Body of pancreas (tissue), 4 donors: ENCODE results near the gene ADGRL3. TPM values are rescaled to one million over a fixed set of nuclear protein-coding genes. Genes with fewer than 3 reads are reported as not detected.

ENCODE experiments used
- ATAC-seq: fragments of 150-250 bp; one replicate; pipeline ENCODE4 v1.9.1; 2016
- DNase-seq, 4 donors: peaks; one replicate each; pipeline ENCODE4 v3.0.0-alpha.2; 2019
- H3K27ac ChIP-seq, 4 donors: fragments of 200-600 bp; sonication (generic); 1 replicate in 3 of 4; 2 replicates in 1 of 4; pipeline versions ENCODE4 v1.5.1 to v1.6.1; 2016 to 2019; ENCODE audit warnings: mild to moderate bottlenecking in 1 of 4, mixed read lengths in 1 of 4, moderate library complexity in 1 of 4
- H3K27me3 ChIP-seq, 2 donors: fragments of 200-600 bp; sonication (generic); one replicate each; pipeline ENCODE4 v1.6.0; 2016; ENCODE audit warnings: mild to moderate bottlenecking in 1 of 2
- H3K36me3 ChIP-seq, 2 donors: fragments of 200-600 bp; sonication (generic); replicated peaks in 1 of 2; 2 replicates each; pipeline ENCODE4 v1.5.1; 2016; ENCODE audit warnings: low read depth in 2 of 2; ENCODE audit not compliant: insufficient read depth in 1 of 2
- H3K4me1 ChIP-seq: fragments of 200-600 bp; sonication (generic); one replicate; pipeline ENCODE4 v1.6.0; 2016
- H3K4me3 ChIP-seq, 2 donors: fragments of 200-600 bp; sonication (generic); 1 replicate in 1 of 2; 2 replicates in 1 of 2; pipeline ENCODE4 v1.5.1; 2016 to 2019
- H3K9me3 ChIP-seq, 3 donors: fragments of 200-600 bp; sonication (generic); 1 replicate in 2 of 3; 2 replicates in 1 of 3; pipeline ENCODE4 v1.5.1; 2016
- POLR2A ChIP-seq, 3 donors: fragments of 450-650 bp; IDR thresholded peaks; one replicate each; pipeline ENCODE4 v1.6.1; 2016; ENCODE audit warnings: antibody characterized with exemption in 3 of 3, mild to moderate bottlenecking in 2 of 3
- WGBS, 2 donors: methylation state at CpG; one replicate each; pipeline ENCODE4 v1.1.5; 2017; 5-methylcytosine and 5-hydroxymethylcytosine counted together
- intact Hi-C: fragments of 100-400 bp; cut with DNase I; formaldehyde crosslinking; loops from one replicate; pipeline ENCODE4 v1.15.1; 2023
- total RNA-seq, 2 donors: library from RNA; depleted of rRNA; stranded (reverse); fragments of >200 nt; gene quantifications; one replicate each; pipeline ENCODE4 v1.1.0, GENCODE V29; 2016
- TF ChIP-seq, protein P1 (sequence below), 7 experiments: fragments of 450-650 bp in 4 of 7; fragments of 200-600 bp in 3 of 7; sonication (generic) in 3 of 7; IDR thresholded peaks; one replicate each; pipeline ENCODE4 v1.5.1; 2016 to 2019; ENCODE audit warnings: antibody characterized with exemption in 7 of 7

ADGRL3 gene
- total RNA-seq, 2 donors from 2014 or later: 0.33 to 1.0 TPM

DNA sequence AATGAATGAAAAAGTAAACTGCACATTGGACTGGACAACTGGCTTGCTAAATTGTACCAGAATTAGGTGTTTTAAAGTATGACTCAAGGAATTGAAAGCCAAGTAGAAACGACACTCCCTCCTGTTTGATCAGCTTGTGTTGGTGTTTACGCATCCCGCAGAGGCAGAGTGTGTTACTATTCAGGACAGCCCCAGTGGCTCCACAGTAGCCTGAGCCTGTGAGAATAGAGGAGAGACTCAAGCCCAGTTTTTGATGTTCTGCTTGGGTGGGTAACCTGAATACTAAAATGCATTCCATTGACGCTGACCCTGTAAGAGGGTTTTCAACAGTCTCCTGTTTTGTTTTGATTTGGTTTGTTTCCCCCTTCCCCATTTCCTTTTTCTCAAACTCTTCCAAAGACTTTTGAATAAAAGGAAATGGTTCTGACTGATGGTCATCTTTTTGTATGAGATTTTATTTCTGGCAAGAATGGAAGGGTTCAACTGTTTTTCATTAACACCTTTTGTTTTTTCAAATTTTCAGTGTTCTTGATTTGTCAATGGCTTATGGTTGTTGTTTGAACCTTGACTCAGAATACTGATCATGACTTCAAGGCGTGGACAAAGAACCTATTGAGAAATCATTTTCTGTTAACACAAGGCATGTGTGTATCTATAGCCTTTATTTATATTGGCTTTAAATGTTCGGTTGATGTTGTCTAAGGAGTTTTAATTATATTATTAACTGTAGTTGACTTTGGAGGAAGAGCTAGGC, 10.2 kb downstream of the ADGRL3 start:
- no peaks in the 10 kb centered on the region for H3K9me3 ChIP-seq
- ATAC-seq (no peak), DNase-seq (no peak)
- no peaks in the 10 kb centered on the region for H3K36me3 ChIP-seq
- no peak overlapping the region for H3K4me3 ChIP-seq
- intact Hi-C loops: no loop called here
- no peaks in the 10 kb centered on the region for H3K4me1 ChIP-seq
- no peak for TF ChIP-seq POLR2A (IDR thresholded peaks at IDR 0.05)
- TF ChIP-seq, protein P1, sequence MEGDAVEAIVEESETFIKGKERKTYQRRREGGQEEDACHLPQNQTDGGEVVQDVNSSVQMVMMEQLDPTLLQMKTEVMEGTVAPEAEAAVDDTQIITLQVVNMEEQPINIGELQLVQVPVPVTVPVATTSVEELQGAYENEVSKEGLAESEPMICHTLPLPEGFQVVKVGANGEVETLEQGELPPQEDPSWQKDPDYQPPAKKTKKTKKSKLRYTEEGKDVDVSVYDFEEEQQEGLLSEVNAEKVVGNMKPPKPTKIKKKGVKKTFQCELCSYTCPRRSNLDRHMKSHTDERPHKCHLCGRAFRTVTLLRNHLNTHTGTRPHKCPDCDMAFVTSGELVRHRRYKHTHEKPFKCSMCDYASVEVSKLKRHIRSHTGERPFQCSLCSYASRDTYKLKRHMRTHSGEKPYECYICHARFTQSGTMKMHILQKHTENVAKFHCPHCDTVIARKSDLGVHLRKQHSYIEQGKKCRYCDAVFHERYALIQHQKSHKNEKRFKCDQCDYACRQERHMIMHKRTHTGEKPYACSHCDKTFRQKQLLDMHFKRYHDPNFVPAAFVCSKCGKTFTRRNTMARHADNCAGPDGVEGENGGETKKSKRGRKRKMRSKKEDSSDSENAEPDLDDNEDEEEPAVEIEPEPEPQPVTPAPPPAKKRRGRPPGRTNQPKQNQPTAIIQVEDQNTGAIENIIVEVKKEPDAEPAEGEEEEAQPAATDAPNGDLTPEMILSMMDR (IDR thresholded peaks at IDR 0.05): no peak
- H3K27me3 ChIP-seq: no peaks in the 10 kb centered on the region
- H3K27ac ChIP-seq: no peak overlapping the region
- 21 to 30% methylated on average over 6 of the region's 6 CpGs for WGBS, 2 donors

DNA sequence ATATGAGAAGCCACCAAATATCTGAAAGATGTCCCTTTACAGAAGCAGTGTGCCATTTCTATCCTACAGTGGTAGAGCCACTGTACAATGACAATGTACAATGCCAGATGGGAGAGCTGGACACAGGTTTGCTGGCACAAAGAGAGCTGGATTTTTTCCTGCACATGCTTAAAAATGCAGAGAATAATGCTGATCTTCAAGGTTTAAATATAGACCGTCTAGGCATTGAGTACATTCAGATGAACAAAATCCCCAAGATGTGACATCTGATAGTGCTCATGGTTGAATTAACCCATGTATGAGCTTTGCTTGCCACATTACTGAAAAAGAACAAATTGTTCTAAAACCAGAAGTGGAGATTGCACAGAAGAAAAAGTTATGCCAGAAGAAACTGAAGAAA, 11.7 kb downstream of the ADGRL3 start:
- Histone ChIP-seq H3K27ac (no peak overlapping the region), H3K4me3 (no peak overlapping the region), H3K36me3 (no peaks in the 10 kb centered on the region), H3K9me3 (no peaks in the 10 kb centered on the region), H3K4me1 (no peaks in the 10 kb centered on the region), H3K27me3 (no peaks in the 10 kb centered on the region)
- no peak for DNase-seq
- no peak for ATAC-seq
- intact Hi-C loops: no loop called here
- 23 to 39% methylated on average over 1 of the region's 1 CpG for WGBS, 2 donors
- TF ChIP-seq, protein P1 (IDR thresholded peaks at IDR 0.05): no peak
- TF ChIP-seq POLR2A (IDR thresholded peaks at IDR 0.05): no peak

DNA sequence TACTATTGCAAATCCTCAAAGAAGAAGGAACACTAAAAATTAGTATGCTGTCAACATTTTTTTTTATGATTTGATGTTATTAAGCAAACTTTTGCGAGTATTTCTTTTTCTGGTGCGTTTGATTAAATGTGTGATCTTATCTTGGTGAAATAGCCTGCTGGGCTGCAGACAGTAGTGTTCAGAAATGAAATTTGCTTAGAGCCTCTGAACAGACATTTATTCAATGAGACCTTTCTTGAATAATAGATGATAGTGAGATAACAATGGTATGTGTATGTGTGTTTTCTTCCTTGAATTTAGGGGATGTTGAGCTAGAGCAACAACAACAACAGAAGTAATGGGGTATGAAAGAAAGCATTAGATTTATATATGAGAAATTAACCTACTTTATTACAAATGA, 12.7 kb downstream of the ADGRL3 start:
- TF ChIP-seq POLR2A (IDR thresholded peaks at IDR 0.05): no peak
- TF ChIP-seq, protein P1 (IDR thresholded peaks at IDR 0.05): no peak
- Histone ChIP-seq H3K27ac (no peak overlapping the region), H3K36me3 (no peaks in the 10 kb centered on the region), H3K9me3 (no peaks in the 10 kb centered on the region), H3K27me3 (no peaks in the 10 kb centered on the region), H3K4me3 (no peak overlapping the region), H3K4me1 (no peaks in the 10 kb centered on the region)
- DNase-seq: no peak
- WGBS, 2 donors: 31 to 32% methylated on average over 2 of the region's 2 CpGs
- no peak for ATAC-seq
- intact Hi-C loops: no loop called here

DNA sequence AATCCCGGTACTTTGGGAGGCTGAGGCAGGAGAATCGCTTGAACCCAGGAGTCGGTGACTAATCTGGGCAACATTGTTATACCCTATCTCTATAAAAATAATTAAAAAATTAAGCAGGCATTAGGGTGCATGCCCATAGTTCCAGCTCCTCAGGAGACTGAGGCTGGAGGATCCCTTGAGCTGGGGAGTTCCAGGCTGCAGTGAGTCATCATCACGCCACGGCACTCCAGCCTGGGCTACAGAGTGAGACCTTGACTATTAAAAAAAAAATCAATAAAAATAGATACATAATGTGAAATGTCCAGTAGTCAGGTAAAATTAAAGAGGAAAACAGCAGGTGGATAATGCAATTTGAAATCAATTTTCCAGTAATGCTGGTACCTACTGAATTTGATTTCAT, 14.6 kb downstream of the ADGRL3 start:
- H3K4me3 ChIP-seq: no peak overlapping the region
- H3K27me3 ChIP-seq: no peaks in the 10 kb centered on the region
- no peak for ATAC-seq
- H3K9me3 ChIP-seq: no peaks in the 10 kb centered on the region
- no peak overlapping the region for H3K27ac ChIP-seq
- DNase-seq: no peak
- intact Hi-C loops: no loop called here
- no peaks in the 10 kb centered on the region for H3K4me1 ChIP-seq
- H3K36me3 ChIP-seq: no peaks in the 10 kb centered on the region
- WGBS, 2 donors: 48 to 68% methylated on average over 5 of the region's 5 CpGs
- TF ChIP-seq, protein P1 (IDR thresholded peaks at IDR 0.05): no peak
- no peak for TF ChIP-seq POLR2A (IDR thresholded peaks at IDR 0.05)

DNA sequence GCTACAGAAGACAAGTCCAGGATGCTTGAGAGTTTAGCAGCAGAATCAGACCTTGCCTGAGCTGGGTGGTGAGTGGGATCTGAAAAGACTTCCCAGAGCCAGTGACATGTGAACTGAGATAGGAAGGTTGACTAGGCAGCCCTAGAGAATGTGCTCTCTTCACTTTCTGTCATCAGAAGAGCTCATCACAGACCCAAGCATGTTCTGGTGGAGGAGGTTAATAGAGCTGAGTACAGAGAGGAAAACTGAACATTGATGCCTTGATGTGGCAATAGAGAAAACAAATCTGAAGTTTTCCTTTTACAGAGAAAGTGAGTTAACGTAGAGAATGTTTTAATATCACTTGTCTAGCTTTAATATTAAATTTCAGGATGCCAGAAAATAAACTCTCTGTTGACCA, 17.1 kb downstream of the ADGRL3 start:
- H3K9me3 ChIP-seq: no peaks in the 10 kb centered on the region
- 56 to 76% methylated on average over 1 of the region's 1 CpG for WGBS, 2 donors
- intact Hi-C loops: no loop called here
- no peak overlapping the region for H3K27ac ChIP-seq
- H3K4me1 ChIP-seq: no peaks in the 10 kb centered on the region
- H3K4me3 ChIP-seq: no peak overlapping the region
- TF ChIP-seq, protein P1 (IDR thresholded peaks at IDR 0.05): no peak
- TF ChIP-seq POLR2A (IDR thresholded peaks at IDR 0.05): no peak
- no peaks in the 10 kb centered on the region for H3K36me3 ChIP-seq
- DNase-seq: no peak
- ATAC-seq: no peak
- H3K27me3 ChIP-seq: no peaks in the 10 kb centered on the region
